GM21515 (cell line): ENCODE data around the gene NPAS2.

Source experiments
- ATAC-seq: cut with Tn5 transposase; IDR thresholded peaks from one replicate; pipeline ENCODE4 v1.9.1; 2021; ENCODE audit not compliant: unreplicated experiment

Gene NPAS2

GRCh38 chr2:100983684-100984310, 163.9 kb downstream of the NPAS2 start:
- ATAC-seq: no peak

DNA sequence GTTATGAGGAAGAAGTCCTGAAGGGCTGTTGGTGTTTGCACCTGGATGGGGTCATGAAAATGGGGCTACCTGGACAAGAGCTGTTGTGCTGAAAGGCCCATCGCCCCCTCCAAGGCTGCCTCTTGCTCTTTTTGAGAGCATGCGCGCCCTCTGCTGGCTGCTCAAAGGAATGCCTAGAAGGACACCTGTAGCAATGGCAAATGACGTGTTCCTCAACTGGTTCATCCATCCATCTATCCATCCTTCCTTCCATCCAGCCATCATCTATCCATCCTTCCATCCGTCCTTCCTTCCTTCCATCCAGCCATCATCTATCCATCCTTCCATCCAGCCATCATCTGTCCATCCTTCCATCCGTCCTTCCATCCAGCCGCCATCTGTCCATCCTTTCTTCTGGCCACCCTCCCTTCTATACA, 165.0 kb downstream of the NPAS2 start:
- no peak for ATAC-seq

- ATAC-seq: no peak
Observed at GRCh38 chr2:100986157-100986556, 166.2 kb downstream of the NPAS2 start.

DNA sequence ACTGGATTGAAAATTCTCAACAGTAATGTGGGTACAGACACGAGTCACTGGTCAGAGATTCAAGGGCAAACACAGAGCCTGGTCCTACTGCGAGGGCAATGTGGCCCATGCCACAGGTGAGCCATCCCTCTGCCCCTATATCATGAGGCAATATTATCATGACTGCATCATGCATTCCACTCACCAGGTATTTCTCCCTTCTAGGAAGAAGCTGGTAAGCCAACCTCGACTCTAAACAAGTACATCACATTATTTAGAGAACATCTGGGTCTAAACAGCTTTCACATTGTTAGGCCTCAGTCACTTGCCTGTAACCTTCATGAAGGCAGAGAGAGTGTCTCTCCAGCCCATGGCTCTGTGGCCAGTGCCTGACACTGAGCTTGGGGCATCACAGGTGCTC, 167.6 kb downstream of the NPAS2 start:
- no peak for ATAC-seq

DNA sequence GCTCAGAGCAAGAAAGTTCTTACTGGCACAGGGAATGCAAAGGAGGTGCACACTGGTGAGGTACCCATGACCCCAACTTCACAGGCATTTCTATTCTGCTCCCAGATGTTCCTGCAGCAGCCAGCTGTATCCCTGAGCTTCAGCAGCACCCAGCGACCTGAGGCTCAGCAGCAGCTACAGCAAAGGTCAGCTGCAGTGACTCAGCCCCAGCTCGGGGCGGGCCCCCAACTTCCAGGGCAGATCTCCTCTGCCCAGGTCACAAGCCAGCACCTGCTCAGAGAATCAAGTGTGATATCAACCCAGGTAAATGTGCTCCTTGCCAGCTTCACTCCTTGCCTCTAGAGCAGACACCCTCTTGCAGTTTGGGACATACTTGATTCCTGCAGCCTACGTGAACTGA, 168.0 kb downstream of the NPAS2 start:
- no peak for ATAC-seq

GRCh38 chr2:100988630-100989417, 168.9 kb downstream of the NPAS2 start:
- no peak for ATAC-seq

DNA sequence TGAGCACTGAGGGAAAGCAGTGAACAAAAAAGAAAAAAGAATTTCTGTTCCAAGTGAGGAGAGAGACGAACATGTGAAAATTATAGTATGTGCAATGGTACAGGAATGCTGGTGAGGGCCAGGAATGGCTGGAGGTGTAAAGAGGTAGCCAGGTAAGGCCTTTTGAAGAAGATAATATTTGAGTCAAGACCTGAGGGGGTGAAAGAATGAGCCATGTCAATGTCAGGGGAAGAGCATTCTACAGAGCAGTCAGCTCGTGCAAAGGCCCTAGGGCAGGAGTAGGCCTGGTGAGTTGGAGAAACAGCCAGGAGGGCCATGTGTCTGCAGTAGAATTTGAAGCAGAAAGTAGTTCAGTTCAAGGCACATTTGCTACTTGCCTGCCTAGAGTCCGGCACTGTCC, 169.7 kb downstream of the NPAS2 start:
- no peak for ATAC-seq

DNA sequence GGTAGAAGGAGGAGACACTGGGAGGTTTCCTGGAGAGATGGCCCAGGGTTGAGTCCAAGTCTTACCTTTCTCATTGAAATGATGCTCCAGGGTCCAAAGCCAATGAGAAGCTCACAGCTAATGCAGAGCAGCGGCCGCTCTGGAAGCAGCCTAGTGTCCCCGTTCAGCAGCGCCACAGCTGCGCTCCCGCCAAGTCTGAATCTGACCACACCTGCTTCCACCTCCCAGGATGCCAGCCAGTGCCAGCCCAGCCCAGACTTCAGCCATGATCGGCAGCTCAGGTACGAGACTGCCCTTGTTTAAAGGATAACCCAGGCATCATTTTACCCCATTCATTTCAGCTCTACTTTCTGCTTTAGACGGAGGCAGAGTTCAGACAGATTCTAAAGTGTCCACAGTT, 170.2 kb downstream of the NPAS2 start:
- ATAC-seq: no peak

DNA sequence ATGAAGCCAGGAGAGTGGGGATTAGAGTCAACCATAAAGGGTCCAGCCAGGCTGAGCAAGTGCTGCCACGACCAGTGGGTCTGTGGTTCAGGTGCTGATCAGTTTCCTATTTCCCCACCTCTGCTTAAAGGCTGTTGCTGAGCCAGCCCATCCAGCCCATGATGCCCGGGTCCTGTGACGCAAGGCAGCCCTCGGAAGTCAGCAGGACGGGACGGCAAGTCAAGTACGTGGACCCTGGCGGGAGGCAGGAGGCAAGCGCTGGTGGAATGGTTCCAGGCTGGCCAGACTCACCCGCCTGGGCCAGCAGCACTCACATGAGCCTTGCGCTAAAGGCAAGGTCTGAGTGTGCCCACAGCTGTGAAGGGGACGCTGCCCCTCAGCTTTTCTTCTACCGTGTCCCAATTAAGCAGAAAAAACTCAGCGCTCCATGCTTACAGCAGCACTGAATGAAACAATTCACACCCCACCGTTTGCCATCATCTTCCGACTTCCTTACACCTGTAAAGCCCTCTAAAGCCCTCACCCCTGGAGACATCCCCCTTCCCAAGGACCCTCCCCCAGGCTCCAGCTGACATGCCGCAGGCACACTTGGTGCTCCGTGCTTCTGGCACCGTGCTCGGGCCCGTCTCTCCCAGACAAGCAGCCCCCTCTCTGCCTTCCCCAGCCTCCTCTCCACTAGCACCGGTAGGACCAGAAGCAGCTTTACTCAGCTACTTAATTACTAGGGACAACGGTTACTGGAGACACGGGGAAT, 170.9 kb downstream of the NPAS2 start:
- ATAC-seq: no peak

- ATAC-seq: no peak
Observed at GRCh38 chr2:100991404-100991773, 171.4 kb downstream of the NPAS2 start.

DNA sequence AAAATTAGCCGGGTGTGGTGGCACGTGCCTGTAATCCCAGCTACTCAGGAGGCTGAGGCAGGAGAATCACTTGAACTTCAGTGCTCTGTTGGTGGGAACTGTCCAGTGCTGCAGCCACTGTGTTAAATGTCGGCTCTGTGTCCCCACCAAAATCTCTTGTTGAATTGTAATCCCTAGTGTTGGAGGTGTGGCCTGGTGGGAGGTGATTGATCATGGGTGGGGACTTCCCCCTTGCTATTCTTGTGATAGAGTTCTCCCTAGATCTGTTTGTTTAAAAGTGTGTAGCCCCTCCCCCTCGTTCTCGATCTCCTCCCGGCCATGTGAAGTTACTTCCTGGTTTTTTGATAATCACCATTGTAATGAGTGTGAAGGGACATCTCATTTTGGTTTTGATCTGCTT, 172.3 kb downstream of the NPAS2 start:
- no peak for ATAC-seq

GRCh38 chr2:100993294-100993693, 173.4 kb downstream of the NPAS2 start:
- no peak for ATAC-seq

GRCh38 chr2:100995309-100996075, 175.6 kb downstream of the NPAS2 start:
- no peak for ATAC-seq

DNA sequence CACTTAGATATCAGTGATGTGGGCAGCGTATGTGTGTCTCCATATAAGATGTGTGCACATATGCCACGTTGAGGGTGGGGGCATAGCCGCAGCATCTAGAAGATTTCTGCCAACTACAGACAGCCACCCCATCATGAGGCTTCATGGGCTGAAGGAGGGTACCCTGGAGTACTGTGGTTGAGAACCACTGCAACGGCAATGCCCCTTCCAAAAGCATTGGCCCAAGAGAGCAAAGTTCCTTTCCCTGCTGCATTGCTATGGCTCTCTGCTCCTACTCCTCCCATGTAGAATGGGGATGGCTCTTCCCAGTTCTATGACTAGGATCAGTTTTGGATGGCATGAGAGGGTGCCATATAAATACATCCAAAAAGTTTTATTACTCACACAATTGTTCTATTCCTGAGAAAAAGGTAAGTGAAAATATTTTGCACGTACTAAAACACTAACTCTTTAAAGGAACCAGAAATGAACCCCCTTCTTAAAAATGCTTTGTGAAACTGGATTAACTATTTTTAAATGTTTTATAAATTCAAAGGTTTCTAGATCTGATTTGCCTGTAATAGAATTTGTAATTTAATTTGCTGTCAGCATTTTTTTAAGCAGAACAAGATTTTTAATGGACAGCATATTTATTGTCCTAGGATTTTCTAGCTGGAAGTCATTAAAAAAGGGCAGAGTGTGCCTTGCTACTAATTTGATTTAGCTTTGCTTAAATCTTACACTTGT, 177.7 kb downstream of the NPAS2 start:
- no peak for ATAC-seq

DNA sequence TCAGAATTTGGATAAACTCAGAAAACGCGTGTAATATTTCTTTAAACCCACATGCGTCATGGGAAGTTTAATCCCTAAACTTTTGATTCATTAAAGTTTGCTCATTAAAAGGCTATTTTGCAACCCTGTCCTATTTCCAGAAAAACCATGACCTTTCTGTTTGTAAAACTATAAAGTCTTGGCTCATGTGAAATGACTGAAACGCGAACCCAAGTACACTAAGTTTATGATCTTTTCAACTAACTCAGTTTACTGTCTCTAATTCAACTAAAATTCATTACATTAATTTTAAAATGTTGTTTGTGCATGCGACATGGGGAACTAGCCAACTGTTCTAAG, 178.3 kb downstream of the NPAS2 start:
- ATAC-seq: no peak

- no peak for ATAC-seq
Observed at GRCh38 chr2:100999995-101000394, 180.1 kb downstream of the NPAS2 start.

DNA sequence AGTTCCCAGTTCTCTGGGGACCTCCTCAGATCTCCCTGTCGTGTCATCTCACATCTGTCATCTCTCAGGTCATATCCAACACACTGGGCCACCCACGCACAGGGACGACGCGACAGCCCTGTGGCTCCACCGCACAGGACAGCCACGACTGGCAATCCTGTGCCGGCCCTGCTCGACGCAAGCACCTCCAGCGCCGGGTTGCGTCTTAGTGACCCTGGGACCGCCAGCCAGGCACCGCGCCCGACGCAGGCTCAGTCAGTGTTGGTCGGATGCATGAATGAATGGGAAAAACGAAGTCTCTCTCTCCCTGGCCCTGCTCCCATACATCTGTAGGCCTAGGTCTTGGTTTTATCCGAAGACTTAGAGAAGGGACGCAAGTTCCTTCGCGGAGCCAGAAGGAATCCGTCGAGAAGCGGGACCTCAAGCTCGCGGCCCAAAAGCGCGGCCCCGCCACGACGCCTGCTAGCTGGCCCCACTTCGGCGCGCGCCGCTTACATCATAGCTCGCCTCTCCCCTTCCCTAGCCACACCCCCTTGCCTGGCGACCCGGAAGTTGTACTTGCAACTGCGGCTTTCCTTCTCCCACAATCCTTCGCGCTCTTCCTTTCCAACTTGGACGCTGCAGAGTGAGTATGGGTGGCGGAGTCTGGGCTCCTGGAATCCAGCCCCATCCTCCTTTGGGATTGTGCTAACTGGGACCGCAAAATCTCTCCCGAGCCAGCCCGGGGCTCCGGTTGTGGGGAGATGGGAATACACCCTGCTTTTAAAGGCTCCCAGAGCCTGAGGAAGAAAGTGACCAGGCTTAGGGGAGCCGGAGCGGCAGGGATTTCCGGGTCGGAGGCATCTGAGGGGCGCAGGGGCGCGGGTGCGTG, 182.0 kb downstream of the NPAS2 start, which contains the start of gene RPL31:
Gene RPL31, plus strand, starts transcription at position 599 of the 871 bp plus-strand sequence. CDS start 413 bp downstream, outside the sequence.
- peak; percentile 97 for ATAC-seq

- peak; percentile 2 for ATAC-seq
Observed at GRCh38 chr2:101002562-101003277, 182.8 kb downstream of the NPAS2 start.

DNA sequence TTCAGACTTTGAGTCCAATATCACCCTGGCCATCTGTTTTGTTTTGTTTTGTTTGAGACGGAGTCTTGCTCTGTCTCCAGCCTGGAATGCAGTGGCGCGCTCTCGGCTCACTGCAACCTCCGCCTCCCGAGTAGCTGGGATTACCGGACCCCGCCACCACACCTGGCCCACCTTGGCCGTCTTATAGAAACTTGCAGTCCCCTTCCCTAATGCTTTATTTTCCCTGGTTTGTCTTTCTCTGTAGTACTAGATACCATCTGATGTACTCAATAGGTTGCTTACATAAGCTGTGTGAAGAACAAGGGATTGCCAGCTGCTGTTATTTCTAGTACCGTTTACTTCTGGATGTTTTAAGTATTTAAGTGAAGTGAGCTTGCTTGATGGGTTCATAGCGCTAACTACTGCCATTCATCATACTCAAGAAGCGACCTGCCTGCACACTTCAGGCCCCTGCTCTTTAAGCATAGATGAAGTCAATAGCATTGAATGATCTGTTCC, 183.4 kb downstream of the NPAS2 start:
- no peak for ATAC-seq
